Measurements from ENCODE around the gene LETM1. TPM values are rescaled to one million over a fixed set of nuclear protein-coding genes. Genes with fewer than 3 reads are reported as not detected.

The LETM1 gene
- total and polyA plus RNA-seq, 2 of the 13 experiments (the other 11 are each of a cell fraction or from before 2014, with no cell fraction given) = 9.7 to 41.6 TPM

DNA sequence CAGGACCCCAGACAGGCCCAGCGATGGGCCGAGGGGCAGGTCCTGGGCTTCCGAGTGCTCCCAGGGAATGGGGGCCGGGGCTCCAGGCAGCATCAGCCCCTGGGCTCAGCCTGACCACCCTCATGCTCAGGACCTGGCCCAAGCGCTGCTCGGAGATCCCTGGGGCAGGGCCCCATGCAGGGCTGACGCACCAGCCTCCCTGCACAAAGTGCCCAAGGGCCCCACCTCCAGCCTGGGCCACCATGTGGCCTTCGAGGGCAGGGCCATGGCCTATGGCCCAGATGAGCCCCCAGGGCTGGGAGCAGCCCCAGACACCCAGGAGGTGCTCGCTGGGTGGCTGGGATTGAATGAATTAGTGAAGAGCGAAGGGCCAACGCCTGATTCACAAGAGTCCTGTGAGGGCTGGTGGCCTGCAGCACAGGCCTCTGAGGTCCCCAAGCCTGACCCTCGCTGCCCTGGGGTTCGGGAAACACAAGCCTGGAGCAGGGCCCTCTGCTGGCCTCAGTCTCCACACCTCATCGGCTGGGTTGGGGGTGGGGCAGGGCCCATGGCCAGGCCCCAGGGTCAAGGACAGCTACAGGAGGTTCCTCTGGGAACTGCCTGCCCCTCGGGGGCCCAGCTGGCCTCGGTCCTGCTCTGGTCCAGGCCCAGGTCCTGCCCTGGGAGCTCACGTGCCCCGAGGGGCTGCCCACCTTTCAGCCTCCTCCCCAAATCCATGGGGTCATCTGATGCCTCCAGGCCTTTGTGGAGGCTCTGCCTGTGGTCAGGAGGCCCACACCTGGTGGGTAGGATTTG, 76.2 kb downstream of the LETM1 start (continued):
- no peak for TF ChIP-seq TRIM22 (IDR thresholded peaks at IDR 0.05)
- TF ChIP-seq CBFB (CRISPR knock-in tag; IDR thresholded peaks at IDR 0.05) = peak; percentile 80; the same call in 1 of the 2 replicates
- TF ChIP-seq ZNF564 (CRISPR knock-in tag; IDR thresholded peaks at IDR 0.05) = no peak; the same call in 1 of the 2 replicates
- TF ChIP-seq MXD4 (CRISPR knock-in tag; IDR thresholded peaks at IDR 0.05) = 0 out of 2 replicates have a peak, but pooled peaks have one; percentile 32
- peak; percentile 75 for TF ChIP-seq KMT2A (CRISPR knock-in tag; IDR thresholded peaks at IDR 0.05)
- peak; percentile 50 for TF ChIP-seq FOXC1 (CRISPR knock-in tag; IDR thresholded peaks at IDR 0.05; ENCODE audit: borderline replicate concordance)
- peak; percentile 46; the same call in 1 of the 2 replicates for TF ChIP-seq ZNF607 (CRISPR knock-in tag; IDR thresholded peaks at IDR 0.05; ENCODE audit: borderline replicate concordance)
- TF ChIP-seq SCMH1 (CRISPR knock-in tag; IDR thresholded peaks at IDR 0.05; ENCODE audit: borderline replicate concordance) = no peak
- no peak for TF ChIP-seq GZF1 (CRISPR knock-in tag; IDR thresholded peaks at IDR 0.05)
- peak; percentile 94 for TF ChIP-seq MED1 (CRISPR knock-in tag; IDR thresholded peaks at IDR 0.05)
- TF ChIP-seq FOSL2 (CRISPR knock-in tag; IDR thresholded peaks at IDR 0.05) = peak; percentile 45
- TF ChIP-seq ZNF674 (CRISPR knock-in tag; IDR thresholded peaks at IDR 0.05; ENCODE audit: low read depth) = no peak
- 0 out of 2 replicates have a peak, but pooled peaks have one; percentile 84 for TF ChIP-seq ZNF230 (CRISPR knock-in tag; IDR thresholded peaks at IDR 0.05)
- no peak for TF ChIP-seq ZNF569 (CRISPR knock-in tag; IDR thresholded peaks at IDR 0.05; ENCODE audit: borderline replicate concordance)
- TF ChIP-seq ZNF12 (CRISPR knock-in tag; IDR thresholded peaks at IDR 0.05) = no peak; the same call in 1 of the 2 replicates
- no peak for TF ChIP-seq CREB3 (CRISPR knock-in tag; IDR thresholded peaks at IDR 0.05)
- TF ChIP-seq ZNF713 (CRISPR knock-in tag; IDR thresholded peaks at IDR 0.05) = no peak
- TF ChIP-seq RNF2 (conservative IDR thresholded peaks at IDR 0.05; ENCODE audit: low read depth) = peak; percentile 49; the same call in 1 of the 2 replicates
- TF ChIP-seq ZNF333 (CRISPR knock-in tag; IDR thresholded peaks at IDR 0.05; ENCODE audit: borderline replicate concordance) = 0 out of 2 replicates have a peak, but pooled peaks have one; percentile 55
- TF ChIP-seq ZNF761 (CRISPR knock-in tag; conservative IDR thresholded peaks at IDR 0.05) = no peak
- TF ChIP-seq GATA4 (IDR thresholded peaks at IDR 0.05; ENCODE audit: borderline replicate concordance, low read depth) = no peak
- TF ChIP-seq ZNF10 (CRISPR knock-in tag; IDR thresholded peaks at IDR 0.05; ENCODE audit: borderline replicate concordance, low read depth) = no peak
- TF ChIP-seq ZBTB49 (CRISPR knock-in tag; IDR thresholded peaks at IDR 0.05; ENCODE audit: borderline replicate concordance) = no peak
- no peak for TF ChIP-seq XRCC5 (optimal IDR thresholded peaks at IDR 0.05; ENCODE audit: low read length)
- TF ChIP-seq KAT7 (CRISPR knock-in tag; IDR thresholded peaks at IDR 0.05; ENCODE audit: borderline replicate concordance) = no peak; the same call in 1 of the 2 replicates
- TF ChIP-seq ZNF224 (CRISPR knock-in tag; IDR thresholded peaks at IDR 0.05) = no peak
- peak; percentile 96 for TF ChIP-seq ZFX (CRISPR knock-in tag; IDR thresholded peaks at IDR 0.05; ENCODE audit: low read depth)
